Measurements from ENCODE around the gene ZDHHC7. TPM values are rescaled to one million over a fixed set of nuclear protein-coding genes. Genes with fewer than 3 reads are reported as not detected.

The ZDHHC7 gene
- total RNA-seq, 6 experiments from 2014 or later: 73.9 to 90.4 (median 78.1) TPM

DNA sequence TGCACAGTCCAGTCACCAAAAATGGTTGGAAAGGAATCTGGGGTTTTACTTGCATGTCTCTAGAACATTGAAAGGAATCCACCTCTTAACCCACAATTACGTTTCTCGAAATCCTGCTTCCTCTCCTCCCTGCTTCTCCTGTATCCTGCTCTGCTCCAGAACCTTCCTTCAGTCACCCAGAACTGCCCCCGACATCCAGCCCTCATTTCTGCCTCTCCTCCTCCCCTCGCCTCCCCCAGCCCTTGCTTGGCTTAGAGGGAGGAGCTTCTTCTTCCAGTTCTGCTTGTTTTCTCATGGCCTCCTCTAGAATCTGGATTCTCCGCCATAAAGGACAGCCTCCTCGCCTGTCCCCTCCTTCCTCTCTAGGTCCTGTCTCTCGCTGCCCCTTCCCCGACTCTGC lies 48.3 kb downstream of the ZDHHC7 start:
- TF ChIP-seq, protein P1, sequence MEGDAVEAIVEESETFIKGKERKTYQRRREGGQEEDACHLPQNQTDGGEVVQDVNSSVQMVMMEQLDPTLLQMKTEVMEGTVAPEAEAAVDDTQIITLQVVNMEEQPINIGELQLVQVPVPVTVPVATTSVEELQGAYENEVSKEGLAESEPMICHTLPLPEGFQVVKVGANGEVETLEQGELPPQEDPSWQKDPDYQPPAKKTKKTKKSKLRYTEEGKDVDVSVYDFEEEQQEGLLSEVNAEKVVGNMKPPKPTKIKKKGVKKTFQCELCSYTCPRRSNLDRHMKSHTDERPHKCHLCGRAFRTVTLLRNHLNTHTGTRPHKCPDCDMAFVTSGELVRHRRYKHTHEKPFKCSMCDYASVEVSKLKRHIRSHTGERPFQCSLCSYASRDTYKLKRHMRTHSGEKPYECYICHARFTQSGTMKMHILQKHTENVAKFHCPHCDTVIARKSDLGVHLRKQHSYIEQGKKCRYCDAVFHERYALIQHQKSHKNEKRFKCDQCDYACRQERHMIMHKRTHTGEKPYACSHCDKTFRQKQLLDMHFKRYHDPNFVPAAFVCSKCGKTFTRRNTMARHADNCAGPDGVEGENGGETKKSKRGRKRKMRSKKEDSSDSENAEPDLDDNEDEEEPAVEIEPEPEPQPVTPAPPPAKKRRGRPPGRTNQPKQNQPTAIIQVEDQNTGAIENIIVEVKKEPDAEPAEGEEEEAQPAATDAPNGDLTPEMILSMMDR (IDR thresholded peaks at IDR 0.05): no peak
- H3K27ac Mint-ChIP-seq: no peak overlapping the region
- H3K4me3 Mint-ChIP-seq: no peak overlapping the region
- peaks cover 5% of the 10 kb centered on the region; the same call in 1 of the 2 replicates for H3K36me3 Mint-ChIP-seq (ENCODE audit: low read depth)
- H3K27me3 Mint-ChIP-seq (ENCODE audit: insufficient read depth): peaks cover 14% of the 10 kb centered on the region
- no peaks in the 10 kb centered on the region for H3K4me1 Mint-ChIP-seq (ENCODE audit: low read depth)
- H3K9me3 Mint-ChIP-seq: peaks cover 10% of the 10 kb centered on the region
- DNase-seq: no peak

DNA sequence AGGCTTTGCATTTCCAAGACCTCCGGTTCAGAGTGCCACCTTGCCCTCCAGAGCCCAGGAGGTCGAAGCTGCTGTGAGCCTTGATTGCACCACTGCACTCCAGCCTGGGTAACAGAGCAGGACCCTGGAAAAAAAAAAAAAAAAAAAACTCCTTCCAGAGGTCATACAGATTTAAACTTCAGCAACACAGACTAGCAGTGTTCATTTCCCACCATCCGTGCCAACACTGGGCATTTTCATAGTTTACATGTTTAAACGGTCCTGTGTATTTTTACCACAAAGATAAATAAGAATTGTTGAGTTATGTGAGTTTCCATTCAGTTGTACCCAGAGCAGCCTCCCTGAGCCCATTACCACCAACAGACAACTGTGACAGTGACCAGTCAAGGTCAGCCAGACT lies 50.4 kb downstream of the ZDHHC7 start:
- no peak overlapping the region for H3K27ac Mint-ChIP-seq
- no peaks in the 10 kb centered on the region for H3K4me1 Mint-ChIP-seq (ENCODE audit: low read depth)
- no peak overlapping the region for H3K4me3 Mint-ChIP-seq
- TF ChIP-seq, protein P1 (IDR thresholded peaks at IDR 0.05): no peak
- H3K9me3 Mint-ChIP-seq: peaks cover 7% of the 10 kb centered on the region
- peaks cover 2% of the 10 kb centered on the region; the same call in 1 of the 2 replicates for H3K36me3 Mint-ChIP-seq (ENCODE audit: low read depth)
- H3K27me3 Mint-ChIP-seq (ENCODE audit: insufficient read depth): peaks cover 11% of the 10 kb centered on the region
- no peak for DNase-seq

DNA sequence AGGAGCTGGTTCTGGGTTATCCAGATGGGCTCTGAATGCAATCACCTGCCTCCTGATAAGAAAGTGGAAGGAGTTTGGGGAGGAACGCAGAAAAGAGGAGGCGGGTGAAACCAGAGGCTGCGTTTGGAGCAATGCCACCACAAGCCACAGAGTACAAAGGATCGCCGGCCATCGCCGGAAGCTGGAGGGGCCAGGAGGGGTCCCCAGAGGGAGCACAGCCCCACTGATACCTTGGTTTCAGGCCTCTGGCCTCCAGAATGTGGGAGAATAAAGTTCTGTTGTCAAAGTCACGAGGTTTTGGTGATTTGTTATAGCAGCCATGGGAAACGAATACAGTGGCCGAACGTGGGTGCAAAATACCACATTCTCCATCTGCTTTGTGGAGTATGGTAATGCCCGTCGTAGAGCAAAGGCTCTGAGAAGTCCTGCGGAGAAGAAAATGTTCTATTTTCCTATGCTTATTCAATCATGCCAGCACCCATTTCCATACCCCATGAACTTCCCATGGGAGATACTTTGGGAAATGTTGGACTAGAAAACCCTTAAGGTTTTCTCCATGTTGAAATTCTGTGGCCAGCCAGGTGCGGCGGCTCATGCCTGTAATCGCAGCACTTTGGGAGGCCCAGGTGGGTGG lies 51.4 kb downstream of the ZDHHC7 start:
- Mint-ChIP-seq H3K9me3 (no peaks in the 10 kb centered on the region), H3K4me1 (ENCODE audit: low read depth) (no peaks in the 10 kb centered on the region), H3K4me3 (no peak overlapping the region), H3K27me3 (ENCODE audit: insufficient read depth) (peaks cover 8% of the 10 kb centered on the region), H3K36me3 (ENCODE audit: low read depth) (no peaks in the 10 kb centered on the region), H3K27ac (no peak overlapping the region)
- TF ChIP-seq, protein P1 (IDR thresholded peaks at IDR 0.05): no peak
- no peak for DNase-seq

DNA sequence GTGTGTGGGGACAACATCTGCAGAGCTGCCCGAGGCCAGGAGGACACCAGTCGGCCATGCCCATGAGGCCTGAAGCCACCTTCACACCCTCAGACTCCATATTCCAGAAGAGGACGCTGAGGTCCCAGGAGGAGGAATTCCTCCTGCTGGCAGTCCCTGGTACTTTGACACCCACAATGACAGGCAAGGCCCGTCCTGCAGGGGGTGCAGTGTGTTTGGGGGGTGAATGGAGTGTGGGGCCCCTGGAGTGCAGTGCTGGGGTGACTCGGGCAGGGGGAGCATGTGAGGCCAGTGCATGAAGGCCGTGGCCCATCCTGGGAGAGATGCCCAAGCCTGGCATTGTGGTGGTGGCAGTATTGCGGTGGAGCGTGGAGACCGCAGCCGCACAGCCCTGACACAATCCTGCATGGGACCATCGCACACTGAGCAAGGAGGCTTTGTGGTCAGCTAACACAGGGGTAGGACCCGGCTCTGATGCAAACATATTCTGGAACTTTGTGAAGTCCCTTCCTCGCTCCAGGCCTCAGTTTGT lies 52.2 kb downstream of the ZDHHC7 start:
- no peak for DNase-seq
- peaks cover 8% of the 10 kb centered on the region for H3K27me3 Mint-ChIP-seq (ENCODE audit: insufficient read depth)

DNA sequence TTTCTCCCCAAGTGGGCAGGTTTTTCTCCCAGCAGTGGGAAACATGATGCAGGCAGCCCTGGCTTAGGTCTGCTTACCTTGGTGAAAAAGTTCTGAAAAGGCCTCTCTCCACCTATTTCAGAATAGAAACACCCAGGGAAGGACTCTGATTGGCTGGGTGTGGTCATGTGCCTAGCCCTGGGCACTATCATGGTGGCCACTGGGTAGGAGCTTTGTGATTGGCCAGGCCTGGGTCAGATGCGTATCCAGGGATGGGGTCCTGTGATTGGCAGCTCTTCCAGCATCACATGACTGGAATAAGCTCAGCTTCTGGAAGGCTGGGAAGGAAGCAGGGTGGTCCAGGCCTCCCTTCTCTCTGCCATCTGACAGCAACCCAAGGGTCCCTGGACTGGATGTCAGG lies 53.5 kb downstream of the ZDHHC7 start:
- no peak for DNase-seq
- no peak overlapping the region for H3K4me3 Mint-ChIP-seq
- no peaks in the 10 kb centered on the region for H3K9me3 Mint-ChIP-seq
- peaks cover 5% of the 10 kb centered on the region for H3K27me3 Mint-ChIP-seq (ENCODE audit: insufficient read depth)
- no peaks in the 10 kb centered on the region for H3K36me3 Mint-ChIP-seq (ENCODE audit: low read depth)
- TF ChIP-seq, protein P1 (IDR thresholded peaks at IDR 0.05): no peak
- H3K27ac Mint-ChIP-seq: no peak overlapping the region
- H3K4me1 Mint-ChIP-seq (ENCODE audit: low read depth): no peaks in the 10 kb centered on the region

More for the DNA sequence above, 52.2 kb downstream of the ZDHHC7 start:
- H3K4me3 Mint-ChIP-seq: no peak overlapping the region
- no peaks in the 10 kb centered on the region for H3K4me1 Mint-ChIP-seq (ENCODE audit: low read depth)
- H3K9me3 Mint-ChIP-seq: no peaks in the 10 kb centered on the region
- H3K36me3 Mint-ChIP-seq (ENCODE audit: low read depth): no peaks in the 10 kb centered on the region
- TF ChIP-seq, protein P1 (IDR thresholded peaks at IDR 0.05): peak; percentile 73
- no peak overlapping the region for H3K27ac Mint-ChIP-seq

Data from HFFc6 (cell line).